Activated T-cell treated with anti-CD3 and anti-CD28 coated beads for 4 hours (primary cell): ENCODE results near the gene RTN4.

Source experiments
- DNase-seq: peaks from one replicate; pipeline ENCODE4 v3.0.0-alpha.2; 2020

Gene RTN4

DNA sequence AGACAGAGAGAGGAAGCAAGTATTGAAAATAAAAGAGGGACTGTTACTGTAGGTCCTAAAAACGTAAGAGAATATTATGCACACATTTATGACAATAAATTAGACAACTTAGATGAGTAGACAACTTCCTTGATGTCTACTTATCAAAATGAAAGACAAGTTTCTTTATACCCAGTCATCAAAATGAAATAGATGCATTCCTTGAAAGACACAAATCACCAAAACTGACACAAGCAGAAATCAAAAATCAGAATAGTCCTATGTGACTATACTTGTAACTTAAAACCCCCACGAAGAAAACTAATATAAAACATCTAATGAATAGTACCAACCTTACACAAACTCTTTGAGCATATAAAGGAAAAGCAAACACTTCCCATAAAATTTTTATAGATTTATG lies 14.5 kb downstream of the RTN4 start:
- DNase-seq, result no peak

- no peak for DNase-seq
Observed at GRCh38 chr2:55033921-55034320, 16.3 kb downstream of the RTN4 start.

- DNase-seq, result no peak
Observed at GRCh38 chr2:55033076-55033742, 17.0 kb downstream of the RTN4 start.

- no peak for DNase-seq
Observed at GRCh38 chr2:55031505-55031904, 18.7 kb downstream of the RTN4 start.

DNA sequence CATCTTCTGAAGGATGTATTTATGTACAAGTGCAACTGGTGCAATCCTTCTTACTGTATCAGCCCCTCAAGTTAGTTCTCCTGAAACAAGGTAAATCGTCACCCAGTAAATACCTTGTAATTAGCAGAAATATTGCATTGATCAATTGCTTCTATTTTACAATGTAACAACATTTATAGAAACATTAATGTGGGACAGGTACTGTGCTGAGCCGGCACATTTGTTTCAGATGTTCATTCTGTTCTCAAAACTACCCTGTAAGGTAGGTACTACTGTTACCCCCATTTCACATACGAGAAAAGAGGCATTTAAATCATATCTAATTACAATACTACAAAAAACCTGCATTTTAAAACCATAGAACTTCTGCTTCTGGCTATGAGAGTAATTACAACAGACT lies 19.5 kb downstream of the RTN4 start:
- DNase-seq, result no peak

DNA sequence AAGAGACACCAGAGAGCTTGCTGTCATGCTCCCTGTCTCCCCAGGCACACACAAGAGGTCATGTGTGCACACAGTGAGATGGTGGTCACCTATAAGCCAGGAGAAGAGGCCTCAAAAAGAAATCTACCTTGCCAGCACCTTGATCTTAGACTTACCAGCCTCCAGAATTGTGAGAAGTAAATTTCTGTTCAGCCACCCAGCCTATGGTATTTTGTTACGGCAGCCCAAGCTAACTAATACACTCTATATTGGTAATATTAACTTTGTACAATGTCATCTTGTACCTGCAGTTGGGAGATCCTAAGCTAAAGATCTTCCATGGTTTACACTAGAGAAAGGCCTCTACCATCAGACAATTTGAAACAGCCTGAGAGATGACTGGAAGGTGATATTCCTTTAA lies 21.2 kb downstream of the RTN4 start:
- DNase-seq, result no peak

DNA sequence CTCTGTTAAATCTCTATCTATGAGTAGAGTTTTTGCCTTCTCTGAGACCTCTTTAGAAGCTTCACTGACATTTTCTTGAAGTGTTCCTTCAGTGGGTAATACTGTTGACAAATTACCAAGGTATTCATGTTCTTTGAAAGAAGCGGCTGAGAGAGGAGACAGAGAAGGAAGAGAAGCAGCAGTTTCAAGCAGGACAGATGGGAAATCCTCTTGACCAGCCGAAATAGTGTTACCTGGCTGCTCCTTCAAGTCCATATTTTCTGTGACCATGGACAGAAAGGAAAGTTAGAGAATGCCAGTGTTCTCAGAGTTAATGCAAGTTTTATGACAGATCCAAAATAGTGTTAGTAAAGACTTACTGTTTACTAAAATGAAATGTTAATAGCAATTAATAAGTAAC lies 23.0 kb downstream of the RTN4 start:
- DNase-seq, result no peak

GRCh38 chr2:55026202-55026601 lies 24.0 kb downstream of the RTN4 start:
- DNase-seq, result no peak

DNA sequence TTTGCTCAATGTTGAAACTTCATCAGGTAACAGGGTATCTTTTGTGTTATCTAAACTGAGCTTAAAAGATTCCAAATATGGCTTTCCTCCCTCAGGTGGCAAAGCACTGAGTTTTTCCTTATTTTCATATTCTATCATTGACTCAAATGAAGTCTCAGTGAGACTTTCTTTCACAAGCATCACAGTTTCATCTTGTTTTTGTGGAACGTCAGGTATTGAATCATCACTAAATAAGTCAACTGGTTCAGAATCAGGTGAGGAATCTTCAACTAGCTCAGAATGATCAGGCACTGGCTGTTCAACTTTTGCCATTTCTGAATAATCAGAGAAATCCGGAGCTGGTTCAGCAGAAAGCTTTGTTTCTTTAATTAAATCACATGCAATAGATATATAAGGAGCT lies 24.6 kb downstream of the RTN4 start:
- no peak for DNase-seq

DNA sequence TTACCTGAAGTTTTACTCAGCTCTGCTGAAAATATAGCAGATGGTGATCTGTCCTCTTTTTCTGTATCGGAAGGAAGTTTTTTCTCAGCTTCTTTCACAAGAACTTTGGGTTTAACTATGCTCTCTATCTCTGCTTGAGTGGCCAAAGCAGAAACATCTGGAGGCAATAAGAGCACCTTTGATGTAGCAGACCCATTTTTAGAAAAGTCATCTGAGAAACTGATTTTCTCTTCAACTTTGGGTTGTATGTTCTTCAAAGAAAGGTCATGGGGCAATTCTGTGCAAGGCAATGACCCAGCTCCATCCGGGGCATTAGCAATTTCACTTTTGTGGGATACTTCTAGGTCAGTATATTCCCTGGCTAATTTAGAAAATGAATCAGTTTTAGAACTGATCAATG lies 25.2 kb downstream of the RTN4 start:
- DNase-seq, result no peak

DNA sequence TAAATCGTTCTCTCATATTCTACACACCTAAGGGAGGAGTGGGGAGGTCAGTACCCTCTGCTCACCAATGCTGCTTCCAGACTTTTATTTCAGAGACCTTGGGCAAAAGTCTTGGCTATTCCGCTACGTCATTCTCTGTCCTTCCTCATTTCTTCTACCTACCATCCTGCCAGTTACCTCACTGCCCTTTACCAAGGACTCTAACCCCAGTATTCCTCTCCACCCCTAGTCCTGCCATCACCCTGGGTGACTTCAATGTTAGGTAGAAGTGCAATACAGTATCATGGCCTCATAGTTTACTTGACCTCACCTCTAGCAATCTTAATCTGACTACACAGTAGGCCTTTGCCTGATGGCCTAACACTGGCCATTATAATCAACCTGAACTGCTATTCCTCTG lies 27.8 kb downstream of the RTN4 start:
- DNase-seq, result no peak

DNA sequence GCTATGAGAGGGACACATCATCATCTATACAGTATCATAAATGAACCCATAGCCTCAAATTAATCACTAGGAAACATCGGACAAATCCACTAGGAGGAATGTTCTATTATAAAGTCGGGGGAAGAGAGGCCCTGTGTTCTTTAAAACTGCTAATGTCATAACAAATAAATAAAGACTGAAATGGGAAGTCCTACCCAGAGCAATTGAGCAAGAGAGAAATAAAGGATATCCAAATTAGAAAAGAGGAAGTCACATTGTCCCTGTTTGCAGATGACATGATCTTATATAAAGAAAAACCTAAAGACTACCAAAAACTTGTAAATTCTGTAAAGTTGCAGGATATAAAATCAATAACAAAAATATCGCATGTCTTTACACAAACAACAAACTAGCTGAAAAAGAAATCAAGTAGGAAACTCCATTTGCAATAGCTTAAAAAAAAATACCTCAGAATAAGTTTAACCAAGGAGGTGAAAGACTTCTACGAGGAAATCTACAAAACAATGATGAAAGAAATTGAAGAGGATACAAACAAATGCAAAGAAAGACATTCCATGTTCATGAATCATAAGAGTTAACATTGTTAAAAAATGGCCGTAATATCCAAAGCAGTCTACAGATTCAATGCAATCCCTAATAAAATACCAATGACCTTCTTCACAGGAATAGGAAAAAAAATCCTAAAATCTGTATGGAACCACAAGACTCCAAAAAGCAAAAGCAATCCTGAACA lies 30.6 kb downstream of the RTN4 start:
- DNase-seq, result no peak

DNA sequence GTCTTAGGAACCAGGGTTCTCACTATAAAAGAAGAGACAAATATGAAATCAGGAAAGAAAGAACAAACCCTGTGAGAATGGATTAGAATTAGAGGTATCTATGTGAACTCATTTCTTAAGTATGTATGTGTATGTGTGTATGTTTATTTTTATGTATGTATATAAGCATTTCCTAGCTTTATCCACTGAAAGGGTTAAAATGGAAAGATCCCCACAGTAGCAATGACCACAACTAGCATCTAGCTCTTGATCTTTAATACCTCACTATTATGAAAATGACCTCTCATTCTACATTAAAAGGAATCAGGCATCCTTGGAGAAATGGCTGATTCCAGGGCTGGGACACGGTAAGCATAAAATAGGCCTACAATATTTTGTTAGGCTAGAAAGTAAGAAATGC lies 31.6 kb downstream of the RTN4 start:
- no peak for DNase-seq

- no peak for DNase-seq
Observed at GRCh38 chr2:55017880-55018279, 32.4 kb downstream of the RTN4 start.

DNA sequence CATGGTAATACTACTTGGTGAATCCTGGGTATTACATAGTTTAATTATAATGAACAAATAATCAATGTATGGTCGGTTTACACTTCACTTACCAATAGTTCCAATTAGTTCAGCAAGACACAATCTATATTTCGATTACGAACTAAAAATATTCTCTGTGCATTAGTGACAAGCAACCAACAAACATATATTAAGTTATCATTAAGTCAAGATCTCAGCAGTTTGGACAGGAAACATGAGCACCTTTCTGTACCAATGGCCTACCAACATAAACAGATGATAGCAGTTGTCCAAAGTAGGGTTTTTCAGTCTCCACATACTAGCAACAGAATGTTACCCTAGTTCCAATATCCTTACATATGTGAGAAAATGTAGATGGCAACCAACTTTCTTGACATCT lies 32.8 kb downstream of the RTN4 start:
- DNase-seq, result no peak

GRCh38 chr2:55014962-55015939 lies 35.0 kb downstream of the RTN4 start:
- peak; percentile 13 for DNase-seq

DNA sequence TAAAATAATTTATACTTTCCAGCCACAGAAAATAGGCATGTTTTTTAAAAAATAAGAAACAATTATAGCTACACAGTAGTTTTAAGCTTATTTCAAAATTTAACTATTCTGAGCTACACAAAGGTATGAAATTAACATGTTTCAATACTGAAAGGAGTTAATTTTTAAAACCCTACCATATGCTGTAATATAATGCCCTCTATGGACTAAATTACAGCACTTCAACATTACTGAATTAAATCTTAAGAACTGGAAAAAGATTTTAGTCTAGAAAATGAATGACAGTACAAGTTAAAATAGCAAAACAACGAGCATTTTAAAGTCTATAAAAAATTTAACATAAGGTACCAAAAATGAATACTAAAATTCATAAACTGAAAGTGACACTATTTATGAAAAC lies 36.3 kb downstream of the RTN4 start:
- DNase-seq, result no peak

GRCh38 chr2:55012672-55013484 lies 37.4 kb downstream of the RTN4 start:
- no peak for DNase-seq

GRCh38 chr2:55011831-55012671 lies 38.2 kb downstream of the RTN4 start:
- DNase-seq, result no peak

DNA sequence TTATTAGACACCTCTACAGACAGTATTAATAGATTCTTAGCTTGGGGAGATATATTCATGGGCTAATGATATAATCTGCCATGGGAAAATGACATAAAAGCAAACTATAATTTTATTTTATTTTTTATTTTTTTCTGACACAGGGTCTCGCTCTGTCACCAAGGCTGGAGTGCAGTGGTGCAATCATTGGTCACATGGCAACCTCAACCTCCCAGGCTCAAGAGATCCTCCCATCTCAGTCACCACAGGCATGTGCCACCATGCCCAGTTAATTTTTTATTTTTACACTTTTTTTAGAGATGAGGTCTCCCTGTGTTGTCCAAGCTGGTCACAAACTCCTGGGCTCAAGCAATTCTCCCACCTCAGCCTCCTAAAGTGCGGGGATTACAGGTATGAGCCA lies 39.3 kb downstream of the RTN4 start:
- DNase-seq, result no peak

- peak; percentile 10 for DNase-seq
Observed at GRCh38 chr2:55010149-55010591, 40.1 kb downstream of the RTN4 start.
